ENCODE results near the gene MAPK11.

Gene MAPK11

DNA sequence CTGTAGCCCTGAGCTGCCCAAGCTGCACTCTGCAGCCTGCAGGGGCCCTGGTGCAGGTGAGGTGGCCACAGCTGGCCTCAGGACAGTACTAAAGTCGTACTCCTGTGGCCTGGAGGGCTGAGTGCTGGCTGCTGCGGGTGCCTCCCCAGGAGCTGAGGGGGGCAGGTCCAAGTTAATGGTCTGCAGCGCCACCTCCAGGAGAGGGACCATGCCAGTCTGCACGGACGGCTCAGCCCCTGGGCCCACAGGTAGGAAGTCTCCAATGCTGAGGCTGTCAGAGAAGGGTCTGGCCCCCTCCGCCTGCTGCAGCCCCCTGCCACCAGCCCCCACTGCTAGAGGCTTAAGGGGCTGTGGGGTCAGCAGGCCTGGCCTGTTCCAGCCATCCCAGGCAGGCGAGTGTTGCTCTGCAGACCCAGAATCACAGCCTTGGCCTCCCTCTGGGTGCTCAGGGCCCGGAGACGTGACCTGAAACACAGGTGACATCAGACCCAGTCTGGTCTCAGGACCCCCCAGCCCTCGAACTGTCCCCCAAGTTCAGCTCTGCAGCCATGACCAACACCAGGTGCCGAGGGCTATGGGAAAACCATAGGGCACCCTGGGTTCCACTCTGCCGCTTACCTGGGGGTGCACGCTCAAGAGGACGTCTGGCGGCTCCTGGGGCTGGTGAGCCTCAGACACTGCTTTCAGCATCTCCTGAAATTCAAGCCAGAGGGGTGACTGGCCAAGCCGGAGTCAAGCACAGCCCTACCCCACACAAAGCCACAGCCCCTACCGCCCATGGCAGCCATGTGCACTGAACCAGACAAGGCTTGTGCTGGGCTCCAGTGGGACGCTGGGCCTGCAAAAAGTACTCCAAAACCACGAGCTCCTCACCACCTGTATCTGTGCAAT, 48.5 kb downstream of the MAPK11 start:
- DNase-seq, result no peak

DNA sequence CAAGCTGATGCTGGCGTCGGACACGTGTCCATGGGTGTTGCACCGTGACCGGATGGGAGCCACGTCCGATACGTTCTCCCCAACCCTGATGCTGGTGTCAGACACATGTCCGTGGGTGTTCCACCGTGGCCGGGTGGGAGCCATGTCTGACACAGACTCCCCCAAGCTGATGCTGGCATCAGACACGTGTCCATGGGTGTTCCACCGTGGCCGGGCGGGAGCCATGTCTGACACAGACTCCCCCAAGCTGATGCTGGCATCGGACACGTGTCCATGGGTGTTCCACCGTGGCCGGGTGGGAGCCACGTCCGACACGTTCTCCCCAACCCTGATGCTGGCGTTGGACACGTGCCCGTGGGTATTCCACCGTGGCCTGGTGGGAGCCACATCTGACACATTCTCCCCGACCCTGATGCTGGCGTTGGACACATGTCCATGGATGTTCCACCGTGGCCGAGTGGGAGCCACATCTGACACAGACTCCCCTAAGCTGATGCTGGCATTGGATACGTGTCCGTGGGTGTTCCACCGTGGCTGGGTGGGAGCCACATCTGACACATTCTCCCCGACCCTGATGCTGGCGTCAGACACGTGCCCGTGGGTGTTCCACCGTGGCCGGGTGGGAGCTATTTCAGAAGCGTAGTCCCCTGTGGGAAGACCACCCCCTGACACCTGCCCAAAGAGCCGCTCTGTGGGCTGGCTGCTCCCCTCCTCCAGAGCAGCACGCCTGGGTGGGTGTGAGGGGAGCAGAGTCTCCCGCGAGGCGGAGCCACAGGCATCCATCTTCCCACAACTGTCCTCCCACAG, 49.4 kb downstream of the MAPK11 start:
- no peak for DNase-seq

- DNase-seq, result no peak
These were observed 50.2 kb downstream of the MAPK11 start for GRCh38 chr22:50219800-50220602.

DNA sequence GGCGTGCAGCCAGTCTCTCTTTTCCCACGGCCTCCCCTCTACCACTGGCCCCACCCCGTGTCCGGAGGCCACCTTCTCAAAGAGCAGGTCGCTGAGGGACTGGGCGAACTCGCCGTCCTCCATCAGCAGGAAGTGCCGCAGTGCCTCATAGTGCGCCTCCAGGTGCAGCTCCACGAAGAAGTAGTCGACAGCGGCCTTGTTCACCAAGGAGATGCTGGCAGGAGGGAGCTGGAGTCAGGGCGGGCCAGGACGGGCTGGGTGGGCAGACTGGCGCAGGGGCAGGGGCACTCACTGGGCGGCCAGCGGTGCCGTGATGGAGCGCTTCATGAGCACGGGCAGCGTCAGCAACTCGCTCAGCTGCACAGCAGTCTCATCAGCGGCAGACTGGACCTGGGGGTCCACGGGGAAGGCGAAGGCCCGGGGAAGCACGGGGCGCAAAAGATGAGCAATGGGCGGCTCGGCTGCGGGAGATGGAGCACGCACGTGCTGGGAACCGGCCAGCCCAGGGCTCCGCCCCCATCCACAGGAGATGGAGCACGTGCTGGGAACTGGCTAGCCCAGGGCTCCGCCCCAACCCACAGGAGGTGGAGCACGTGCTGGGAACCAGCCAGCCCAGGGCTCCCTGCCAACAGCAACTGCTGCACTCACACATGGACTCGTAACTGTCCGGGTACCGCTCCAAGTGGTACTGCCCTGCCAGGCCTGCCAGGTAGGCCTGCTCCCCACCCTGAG, 51.0 kb downstream of the MAPK11 start:
- no peak for DNase-seq

- no peak for DNase-seq
These were observed 51.8 kb downstream of the MAPK11 start for GRCh38 chr22:50218153-50218995.

DNA sequence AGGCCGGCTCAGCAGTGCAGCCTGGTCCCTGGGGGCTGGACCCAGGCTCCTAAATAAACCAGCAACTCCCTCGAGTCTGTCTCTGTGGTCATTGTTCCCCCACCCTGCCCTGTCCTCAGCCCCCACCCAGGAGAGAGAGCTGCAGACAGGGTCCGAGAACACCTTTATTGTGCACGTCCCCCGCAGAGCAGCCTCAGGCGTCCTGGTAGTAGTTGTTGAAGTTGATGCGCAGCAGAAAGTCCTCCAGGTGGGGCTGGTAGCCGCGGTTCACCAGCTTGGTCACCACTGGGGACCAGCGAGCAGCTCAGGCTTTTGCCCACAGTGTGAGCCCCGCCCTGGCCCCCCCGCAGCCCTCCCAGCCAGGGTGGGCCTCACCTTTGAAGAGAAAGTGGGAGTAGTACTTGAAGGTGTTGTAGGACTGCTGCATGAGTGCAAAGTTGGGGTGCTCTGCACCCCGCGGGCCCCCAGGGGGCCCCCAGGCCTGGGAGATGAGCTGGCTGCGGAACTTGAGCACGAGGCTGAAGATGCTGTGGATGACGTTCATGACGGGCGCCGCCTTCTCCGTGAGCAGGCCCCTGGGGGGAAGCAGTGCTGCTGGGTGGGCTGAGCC, 52.5 kb downstream of the MAPK11 start:
- DNase-seq, result no peak

DNA sequence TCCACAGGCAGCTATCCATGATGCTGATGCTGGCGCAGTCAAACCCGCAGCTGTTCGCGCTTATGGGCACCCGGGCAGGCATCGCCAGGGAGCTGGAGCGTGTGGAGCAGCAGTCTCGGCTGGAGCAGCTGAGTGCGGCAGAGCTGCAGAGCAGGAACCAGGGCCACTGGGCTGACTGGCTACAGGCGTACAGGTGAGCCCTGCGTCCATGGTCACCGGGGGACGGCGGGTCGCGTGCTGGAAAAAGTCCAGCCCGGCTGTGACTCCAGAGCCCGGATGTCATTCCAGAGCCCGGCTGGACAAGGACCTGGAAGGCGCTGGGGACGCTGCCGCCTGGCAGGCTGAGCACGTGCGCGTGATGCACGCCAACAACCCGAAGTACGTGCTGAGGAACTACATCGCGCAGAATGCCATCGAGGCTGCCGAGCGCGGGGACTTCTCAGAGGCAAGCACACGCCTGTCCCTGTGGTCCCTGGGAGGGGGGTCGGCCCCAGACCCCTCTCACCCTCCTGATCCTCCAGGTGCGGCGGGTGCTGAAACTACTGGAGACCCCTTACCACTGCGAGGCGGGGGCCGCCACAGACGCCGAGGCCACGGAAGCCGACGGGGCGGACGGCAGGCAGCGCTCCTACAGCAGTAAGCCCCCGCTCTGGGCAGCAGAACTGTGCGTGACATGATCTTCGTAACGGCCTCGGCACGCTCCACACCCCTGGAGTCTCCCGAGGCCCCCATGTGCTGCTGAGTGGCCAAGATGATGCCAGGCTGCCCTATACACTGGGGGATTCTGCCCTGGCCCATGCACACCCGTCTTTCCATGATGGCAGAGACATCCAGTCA, 53.3 kb downstream of the MAPK11 start:
- no peak for DNase-seq

DNA sequence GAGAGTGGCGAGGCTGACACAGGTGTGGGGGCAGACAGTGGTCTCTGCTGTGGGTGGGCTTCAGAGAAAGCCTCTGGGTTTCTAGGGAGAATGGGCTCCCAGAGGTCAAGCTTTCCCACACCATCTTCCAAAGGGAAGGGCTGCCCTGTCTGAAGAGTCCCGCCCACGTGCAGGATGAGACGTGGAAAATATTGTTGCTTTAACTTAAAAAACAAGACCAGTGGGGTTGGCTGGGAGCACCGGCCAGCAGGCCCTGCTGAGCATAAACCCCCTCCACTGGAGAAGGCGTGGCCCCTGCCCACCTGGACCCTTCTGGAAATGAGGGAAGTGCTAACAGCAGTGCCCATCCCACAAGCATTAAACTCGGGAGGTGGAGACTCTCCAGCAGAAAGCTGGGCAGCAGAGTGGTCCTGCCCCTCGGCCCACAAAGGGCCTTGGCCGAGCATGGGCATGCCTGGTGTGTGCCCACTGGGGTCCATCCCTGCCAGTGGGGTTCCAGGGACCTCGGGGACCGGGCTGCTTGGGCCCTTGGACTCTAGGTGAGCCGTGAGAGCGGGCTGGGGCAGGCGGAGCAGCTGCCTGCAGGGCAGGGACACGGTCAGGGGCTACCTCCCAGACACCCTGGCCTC, 54.0 kb downstream of the MAPK11 start:
- DNase-seq, result no peak

DNA sequence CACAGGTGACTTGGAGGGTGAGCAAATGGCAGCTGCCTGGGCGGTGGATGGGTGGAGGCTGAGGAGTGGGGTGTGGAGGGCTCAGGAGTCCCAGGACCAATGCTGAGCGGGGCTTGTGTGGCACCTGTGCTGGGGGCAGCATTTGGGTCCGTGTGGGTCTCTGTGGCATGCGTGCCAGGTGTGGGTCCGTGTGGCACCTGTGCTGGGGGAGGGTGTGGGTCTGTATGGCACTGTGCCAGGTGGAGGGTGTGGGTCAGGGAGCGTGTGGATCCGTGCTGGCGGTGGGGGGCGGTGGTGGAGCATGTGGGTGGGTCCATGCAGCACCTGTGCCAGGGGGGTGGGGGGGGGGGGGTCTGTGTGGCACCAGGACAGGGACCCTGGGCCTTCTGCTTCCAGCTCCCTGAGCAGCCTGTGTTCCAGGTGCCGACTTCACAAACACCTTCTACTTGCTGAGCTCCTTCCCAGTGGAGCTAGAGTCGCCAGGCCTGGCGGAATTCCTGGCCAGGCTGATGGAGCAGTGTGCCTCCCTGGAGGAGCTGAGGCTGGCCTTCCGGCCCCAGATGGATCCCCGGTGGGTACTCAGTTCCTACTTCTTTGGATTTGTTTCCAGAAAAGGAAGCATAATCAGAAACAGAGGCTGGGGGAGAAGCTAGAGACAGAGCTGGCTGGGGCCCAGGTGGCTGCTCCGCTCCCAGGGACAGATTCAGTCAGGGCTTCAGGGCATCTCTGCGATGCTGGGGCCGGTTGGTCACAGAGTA, 54.7 kb downstream of the MAPK11 start:
- DNase-seq, result no peak
